HK-2 (cell line): ENCODE results near the gene PEX14.
"Not testable (repeated sequence)": the region's sequence is repeated elsewhere in the genome, so short reads cannot be mapped to it uniquely, and the experiment has no call there.

Source experiments
- DNase-seq: peaks from one replicate; pipeline ENCODE4 v3.0.0-alpha.2; 2018; ENCODE audit not compliant: unreplicated experiment

PEX14 gene

DNA sequence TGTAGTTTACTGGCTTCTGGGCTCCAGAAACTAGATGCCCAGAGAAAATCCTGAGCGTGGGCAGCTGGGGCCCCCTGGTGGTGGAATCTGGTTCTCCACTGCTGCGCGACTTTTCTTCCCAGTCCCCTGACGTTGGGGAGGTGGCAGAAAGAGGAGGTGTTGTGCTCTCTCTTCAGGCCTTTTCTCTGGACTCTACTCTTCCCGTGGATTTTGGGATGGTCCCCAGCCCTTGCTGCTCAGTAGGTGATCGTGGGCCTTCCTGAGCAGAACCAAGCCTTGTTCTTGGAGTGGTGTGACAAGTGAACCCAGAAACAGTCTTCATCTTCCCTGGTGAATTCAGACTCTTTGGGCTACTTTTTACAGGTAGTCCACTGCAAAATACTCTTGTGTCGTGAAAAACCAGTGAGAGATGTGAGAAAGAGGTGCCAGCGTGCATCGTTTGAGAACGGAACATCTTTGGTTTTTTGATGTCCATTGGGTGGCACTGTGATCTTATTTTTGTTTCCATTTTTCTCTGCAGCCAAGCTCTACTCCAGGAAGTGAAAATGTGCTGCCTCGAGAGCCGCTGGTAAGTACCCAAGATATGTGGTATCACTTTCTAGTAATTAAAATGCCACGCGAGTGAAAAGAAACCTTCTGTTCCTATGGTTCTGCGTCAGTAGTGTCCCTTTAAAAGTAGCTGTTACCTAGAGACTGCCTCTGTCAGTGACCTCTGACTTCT is 20.2 kb downstream of the PEX14 start:
- DNase-seq, result peak; percentile 73

DNA sequence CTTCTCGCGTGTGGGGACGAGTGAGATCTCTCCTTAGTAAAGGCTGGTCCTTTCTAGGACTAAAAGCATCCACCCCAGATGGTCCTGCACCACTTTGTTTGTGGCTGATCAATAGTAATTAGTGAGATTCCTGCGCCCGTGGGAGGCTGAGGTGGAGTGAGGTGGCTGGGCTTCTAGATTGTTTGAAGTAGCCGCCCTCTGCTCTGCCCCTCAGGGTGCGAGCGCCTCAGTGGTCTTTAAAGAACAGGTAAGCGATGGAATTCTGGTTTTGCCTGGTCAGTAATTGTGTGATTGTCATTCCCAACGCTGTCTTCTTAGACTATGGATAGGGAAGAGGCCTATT is 20.7 kb downstream of the PEX14 start:
- no peak for DNase-seq

DNA sequence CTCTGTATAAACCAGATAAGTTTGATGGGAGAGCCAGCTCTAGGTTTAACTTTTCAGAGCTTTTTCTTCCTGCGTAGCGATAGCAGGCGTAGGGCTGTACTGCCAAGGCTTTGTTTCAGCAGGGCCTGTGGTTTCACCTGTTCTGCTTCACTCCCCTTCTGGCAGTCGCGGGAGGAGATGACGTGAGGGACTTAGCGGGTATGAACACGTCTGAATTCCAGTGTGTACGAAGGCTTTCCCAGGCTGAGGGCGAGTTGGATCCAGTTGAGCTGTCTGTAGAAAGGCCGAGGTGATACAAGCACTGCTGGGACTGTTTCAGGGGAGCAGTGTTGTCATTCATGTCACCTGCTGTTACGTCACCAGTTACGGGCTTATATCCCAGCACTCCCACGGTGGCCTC is 21.2 kb downstream of the PEX14 start:
- DNase-seq, result no peak

DNA sequence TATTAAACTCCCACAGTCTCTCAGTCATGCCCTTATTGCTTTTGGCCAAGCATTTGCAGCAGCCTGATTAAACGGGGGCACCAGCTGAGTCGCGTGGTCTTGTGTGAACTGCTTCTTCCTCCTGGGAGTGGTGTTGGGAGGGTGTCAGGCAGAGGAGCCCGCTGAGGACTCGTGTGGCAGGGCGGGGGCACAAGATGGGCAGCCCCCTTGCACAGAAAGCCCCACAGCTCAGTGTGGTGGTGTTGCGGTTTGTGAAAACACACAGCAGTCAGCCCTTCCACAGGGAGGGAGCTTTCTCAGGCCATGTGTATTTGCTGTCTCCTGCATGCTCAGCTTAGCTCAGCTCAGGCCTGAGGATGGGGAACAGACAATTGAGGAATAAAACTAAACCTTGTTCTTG is 22.4 kb downstream of the PEX14 start:
- no peak for DNase-seq

DNA sequence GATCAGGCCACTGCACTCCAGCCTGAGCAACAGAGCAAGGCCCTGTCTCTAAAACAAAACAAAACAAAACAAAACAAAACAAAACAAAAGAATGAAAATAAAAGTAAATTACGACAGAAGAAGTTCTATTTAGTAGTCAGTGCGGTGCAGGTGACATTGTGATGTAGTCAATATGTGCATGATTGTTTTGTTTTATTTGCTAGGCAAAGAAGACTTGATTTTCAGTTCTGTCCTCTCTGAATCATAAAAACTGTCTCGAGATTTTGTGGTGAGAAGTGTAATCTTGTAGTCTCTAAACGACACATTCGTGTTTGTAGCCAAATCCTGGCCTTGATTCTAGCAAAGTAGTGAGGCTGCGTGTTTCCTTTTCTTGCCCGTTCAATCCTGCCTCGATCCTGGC is 23.5 kb downstream of the PEX14 start:
- no peak for DNase-seq

DNA sequence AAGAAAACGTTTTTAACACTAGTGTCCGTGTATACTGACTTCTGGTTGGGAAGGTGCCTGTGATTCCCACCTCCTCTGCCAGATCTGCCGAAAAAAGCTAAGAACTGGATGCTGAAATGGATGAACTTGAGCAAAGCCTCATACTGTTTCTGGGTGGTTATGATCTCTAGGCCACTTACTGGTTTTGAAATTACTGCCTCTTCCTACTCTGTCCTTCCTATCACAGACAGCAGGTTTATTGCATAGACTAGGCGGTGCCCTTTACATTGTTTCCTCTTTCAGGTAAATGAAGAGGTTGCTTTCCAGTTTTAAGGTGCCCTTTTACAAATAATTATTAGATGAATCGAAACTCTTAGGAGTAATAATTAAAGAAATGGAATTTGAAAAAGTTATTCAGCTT is 27.5 kb downstream of the PEX14 start:
- no peak for DNase-seq

DNA sequence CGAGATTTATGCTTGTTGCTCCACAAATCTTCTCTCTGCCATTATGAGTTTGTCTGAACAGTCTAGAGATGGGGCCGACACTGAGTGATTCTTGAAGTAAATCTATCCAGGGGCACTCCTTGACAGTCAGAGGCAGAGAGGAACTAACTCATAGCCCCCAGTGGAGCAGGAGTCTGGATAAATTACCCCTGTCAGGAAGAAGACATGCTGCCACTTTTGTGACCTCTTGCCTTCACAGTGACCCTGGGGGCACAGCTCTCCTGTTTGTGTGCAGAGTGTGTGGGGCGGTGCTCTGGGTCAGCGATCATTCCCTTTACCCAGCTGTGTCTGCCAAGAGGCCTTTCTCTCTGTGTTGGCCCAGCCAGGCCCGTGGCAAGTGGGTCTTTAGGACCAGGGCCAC is 29.5 kb downstream of the PEX14 start:
- DNase-seq, result no peak

DNA sequence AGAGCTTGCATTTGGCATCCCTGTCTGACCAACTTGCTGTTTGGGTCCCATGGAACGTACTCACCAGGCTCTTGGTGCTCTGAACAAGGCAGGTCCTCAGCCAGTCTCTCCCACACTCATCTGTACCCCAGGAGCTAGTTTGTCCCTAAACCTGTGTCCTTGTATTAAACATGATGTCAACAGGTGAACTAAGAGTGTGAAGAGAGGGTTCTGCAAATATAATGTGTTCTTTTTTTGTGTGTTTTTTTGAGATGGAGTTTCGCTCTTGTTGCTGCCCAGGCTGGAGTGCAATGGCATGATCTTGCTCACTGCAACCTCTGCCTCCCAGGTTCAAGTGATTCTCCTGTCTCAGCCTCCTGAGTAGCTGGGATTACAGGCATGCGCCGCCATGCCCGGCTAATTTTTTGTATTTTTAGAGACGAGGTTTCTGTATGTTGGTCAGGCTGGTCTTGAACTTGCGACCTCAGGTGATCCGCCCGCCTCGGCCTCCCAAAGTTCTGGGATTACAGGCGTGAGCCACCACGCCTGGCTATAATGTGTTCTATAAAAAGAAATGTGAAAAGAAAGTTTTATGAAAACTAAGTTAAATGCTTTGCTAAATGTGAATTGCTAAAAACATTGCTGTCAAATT is 31.4 kb downstream of the PEX14 start:
- not testable (repeated sequence) for DNase-seq

DNA sequence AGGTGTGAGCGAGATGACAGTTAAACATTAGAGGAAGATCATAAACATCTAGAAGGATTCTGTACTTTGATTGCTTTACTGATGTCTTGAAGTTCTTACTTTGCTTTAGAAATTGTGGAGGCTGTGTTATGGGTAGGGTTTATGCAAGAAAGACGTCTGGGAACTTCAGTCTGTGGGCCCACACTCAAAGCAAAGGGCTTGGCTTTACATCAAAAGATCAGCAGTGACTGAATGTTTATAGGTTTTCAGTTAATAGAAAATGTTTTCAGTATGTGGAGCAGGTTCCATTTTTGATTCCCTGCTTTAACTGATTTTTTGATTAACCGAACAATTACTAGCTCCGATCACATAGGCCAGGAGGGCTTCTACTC is 31.9 kb downstream of the PEX14 start:
- DNase-seq, result no peak

DNA sequence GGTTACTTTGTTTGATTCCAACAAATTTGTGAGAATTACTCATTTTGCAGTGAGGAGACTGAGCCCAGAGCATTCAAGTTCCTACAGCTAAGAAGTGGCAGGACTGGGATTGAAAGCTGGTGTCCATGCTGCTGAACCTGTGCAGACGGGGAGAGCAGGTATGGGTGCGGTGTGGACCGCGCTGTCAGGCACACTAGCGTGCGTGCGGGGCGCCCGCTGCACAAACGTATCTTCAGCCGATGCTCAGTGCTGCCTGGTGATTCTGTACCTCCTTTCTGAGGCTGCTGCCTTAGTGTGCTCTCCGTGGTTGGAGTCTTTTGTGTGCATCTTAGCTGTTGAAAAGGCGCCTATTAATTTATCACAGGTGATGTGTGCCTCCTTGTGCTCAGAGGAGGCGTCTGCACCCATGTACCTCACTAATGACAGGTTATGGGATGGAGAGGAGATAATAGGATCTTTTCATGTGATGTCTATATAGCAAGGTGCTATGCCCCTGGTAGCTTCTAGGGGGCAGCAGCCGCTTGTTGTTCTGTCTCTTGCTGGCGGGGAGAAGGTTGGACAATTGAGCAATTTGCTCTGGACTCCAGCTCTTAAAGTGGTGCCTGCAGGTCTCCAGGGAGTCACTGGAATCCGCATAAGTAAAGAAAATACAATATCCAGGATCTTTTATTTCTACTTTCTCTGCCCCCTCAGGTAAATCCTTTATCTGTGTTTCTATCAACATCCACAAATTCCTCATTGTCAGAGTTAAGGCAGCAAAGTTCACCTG is 32.5 kb downstream of the PEX14 start:
- DNase-seq, result peak; percentile 44

DNA sequence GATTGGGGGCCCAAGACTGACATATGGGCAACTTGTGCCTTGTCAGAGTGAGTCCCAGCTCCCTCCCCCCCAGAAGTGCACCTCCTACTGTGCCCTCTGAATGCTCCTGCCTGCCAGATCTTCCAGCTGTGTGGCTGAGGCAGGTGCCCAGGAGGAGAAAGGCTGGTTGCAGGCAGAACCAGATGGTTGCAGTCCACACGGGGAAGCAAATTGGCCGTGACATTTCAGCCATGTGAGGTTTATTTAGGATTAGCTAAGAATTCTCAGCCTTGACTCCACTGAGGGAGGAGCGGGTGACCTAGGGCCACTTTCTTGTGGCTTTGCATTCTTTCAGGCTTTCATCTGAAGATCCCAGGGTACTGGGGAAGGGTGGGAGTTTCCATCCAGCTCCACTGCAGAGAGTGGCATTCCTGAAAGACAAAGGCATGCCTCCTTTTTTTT is 33.8 kb downstream of the PEX14 start:
- DNase-seq, result peak; percentile 62

DNA sequence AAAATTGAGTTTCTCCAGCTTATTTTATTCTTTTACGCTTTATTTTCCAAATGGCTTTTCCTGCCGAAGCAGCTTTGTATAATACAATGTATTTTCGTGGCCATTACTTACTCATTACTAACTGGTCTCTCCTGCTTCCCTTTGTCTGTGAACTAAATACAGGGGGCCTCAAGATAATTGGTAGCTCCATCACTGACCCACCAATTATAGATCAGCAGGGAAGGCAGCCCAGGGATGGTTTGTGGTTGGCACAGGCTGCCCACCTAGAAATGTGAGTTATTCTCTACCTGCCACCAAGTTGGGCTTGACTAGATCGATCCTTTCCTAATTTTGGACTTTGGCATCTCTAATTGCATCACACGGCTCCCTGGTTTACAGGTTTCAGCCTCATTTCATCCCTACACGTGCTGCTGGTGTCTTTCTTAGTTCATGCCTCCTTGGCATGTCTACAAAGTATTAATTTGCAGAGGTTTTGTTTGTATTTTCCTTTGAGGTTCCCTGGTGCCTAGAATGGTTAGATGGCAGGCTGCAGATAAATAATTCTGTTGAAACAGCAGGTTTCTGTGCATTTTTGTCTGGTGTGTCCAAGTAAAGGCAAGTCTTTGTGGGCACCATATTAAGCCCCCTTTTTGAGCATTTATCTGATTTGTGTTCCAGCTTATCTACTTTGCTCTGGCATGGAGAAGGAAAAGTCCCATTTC is 35.2 kb downstream of the PEX14 start:
- DNase-seq, result no peak

DNA sequence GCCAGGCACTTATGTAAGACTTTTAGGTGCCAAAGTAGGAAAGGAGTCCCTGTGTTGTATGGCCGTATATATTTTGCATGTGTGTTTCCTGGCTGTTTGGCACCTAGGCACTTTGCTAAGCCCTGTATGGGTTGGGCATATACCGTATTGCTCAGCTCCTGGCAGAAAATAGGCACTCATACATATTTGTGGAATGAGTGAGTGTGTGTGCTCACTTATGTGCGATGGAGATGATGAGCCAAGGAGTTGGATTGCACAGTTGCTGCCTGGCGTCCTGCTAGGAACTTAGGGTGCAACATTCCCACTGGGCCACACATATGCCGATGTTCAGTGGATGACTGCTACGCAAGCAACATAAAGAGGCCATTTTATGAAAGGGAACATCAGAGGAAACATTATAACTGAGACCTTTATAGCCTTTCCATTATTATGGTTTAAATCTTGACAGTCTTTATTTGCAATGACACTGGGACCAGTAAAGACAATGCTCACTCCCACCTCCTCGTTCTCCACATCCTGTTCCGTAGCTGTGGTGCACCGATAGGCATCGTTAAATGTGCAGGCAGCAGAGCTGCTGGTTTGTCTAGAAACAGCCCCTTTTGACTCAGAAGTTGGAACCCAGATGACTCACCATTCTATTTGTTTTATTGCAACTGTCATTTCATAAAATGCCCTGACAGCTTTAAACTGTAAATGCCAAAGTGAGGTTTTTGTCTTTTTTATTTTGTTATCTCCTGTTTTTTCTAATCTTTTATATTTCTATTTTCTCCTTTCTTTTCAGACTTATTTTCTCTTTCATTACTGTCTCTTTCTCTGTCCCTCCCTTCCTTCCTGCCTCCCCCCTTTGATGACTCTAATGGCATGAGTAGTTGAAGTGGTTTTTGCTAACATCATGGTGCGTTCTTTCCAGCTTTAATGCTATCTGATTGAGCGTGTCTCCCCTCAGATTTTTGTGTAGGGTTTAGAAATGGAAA is 36.1 kb downstream of the PEX14 start:
- peak; percentile 42 for DNase-seq

DNA sequence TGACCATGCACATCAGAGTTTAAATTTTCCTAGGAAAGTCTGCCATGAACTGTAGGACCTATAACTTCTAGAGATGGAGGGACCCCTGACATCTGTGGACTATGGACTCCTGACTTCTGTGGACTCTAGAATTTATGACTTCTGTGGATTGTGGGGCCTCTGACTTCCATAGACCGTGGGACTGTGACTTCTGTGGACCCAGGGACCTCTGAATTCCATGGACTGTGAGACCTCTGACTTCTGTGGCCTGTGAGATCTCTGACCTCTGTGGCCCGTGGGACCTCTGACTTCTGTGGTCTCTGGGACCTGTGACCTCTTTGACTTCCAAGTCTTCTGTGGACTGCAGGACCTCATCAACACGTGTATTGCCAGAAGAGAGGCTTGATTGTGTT is 36.7 kb downstream of the PEX14 start:
- no peak for DNase-seq

DNA sequence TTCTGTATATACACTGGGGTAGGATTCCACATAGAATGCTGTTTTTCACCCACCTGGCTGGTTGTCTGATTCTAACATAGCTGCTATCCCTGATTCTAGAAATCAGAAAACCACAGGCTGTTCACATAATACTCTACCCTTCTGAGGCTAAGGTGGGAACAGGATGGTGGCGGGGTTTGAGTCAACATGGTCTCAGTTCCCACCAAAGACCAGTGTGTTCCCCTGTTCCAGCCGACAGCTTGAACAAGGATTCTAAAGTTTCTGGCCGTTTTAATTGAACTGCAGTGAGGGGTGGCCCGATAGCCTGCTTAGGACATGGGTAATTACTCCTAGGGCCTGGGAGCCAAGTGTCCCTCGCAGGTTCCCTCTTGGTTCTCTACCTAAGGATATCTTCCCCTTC is 38.4 kb downstream of the PEX14 start:
- no peak for DNase-seq

DNA sequence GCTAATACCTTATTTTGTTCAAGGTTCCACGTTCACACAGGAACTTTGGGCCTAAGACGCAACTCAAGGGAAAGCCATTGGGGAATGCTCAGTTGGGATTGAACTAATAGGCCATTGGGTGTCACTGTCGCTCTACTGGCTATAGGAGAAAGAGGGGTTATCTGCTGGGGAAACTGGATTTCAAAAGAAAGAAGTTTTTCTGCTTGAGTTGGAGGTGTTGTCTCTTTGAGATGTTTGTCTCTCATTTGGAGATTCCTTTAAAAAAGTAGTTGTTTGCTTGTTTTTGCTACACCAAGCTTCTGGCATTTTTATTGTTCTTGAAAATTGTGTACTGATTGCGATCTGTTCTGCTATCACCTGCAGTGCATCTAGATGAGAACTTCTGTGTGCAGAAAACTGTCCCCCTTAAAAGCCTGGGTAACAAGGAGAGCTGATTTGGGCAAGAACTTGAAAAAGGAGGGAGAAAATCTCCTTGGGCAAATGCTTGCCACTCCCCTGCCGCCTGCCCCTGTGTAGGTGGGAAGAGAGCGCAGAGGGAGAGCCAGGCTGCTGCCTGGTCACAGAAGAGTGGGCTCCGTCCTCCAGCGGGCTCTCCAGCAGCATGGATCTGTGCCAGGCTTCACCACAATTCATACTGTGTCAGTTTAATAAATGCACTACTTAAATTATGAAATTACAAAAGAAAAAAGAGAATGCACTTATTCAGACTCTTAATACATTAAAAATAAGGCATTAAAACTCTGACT is 39.9 kb downstream of the PEX14 start:
- no peak for DNase-seq

DNA sequence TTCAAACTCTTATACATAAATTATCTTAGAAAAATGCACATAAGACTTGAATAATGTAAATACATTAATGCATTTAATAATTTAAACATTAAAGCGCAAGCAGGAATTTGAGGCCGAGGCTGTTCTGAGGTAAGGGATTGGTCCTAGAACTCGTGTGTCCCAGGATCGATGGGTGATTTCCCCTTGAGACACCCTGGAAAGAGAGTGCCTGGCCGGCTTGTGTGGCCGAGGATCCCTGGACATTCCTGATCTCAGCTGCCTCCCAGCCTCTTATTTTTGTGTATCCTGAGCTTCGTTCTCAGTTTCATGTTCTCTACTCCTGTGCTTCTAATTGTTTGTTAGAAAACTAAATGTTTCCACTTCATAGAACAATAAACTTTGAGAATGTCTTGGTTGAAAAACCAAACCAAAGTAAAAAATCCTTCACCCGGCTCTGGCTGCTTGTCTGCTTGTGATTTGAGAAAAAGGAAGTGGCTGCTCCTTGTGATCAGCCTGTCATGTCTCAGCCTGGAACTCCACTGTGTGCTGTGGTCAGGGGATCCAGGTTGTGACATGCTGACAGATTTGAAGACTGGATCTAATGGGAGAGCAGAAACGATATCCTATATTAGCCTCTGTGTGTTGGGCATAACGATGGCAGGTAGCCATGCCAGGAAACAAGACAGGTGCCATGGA is 40.7 kb downstream of the PEX14 start:
- no peak for DNase-seq

DNA sequence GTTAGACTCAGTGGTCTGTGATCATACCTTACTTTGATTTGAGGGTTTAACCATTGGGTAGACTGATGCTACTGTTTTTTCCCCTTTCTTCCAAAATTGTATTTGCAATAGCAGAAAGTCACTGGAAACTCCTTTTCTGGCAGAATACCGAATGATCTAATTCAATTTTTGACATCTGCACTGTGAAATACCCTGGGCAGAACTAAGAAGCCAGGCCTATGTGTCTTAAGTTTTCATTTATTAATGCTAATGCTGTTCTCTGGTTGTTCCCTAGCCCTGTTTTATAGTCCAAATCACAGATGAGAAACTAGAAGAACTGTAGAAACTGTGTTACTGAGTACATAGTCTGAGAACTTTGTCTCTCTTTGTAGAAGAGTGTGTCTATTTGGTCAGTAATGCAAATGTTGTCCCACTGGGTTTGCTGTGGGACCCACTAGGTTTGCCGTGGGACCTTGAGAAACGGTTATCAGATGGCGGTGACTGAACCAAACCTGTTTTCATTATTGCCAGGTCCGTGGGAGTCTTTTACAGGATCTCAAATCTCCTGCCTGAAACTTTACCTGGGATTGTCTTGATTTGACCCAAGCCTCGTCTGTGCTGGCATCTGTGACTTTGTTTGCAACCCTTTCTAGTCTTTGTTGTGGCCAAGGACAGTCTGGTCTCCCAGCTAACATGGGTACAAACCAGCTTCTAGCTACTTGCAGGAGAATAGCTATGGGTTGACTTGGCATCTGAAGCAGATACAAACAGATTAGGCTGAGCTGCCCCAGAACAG is 41.4 kb downstream of the PEX14 start:
- no peak for DNase-seq
